WTC11 (cell line): ENCODE data around the gene C1orf35. TPM values are rescaled to one million over a fixed set of nuclear protein-coding genes. Genes with fewer than 3 reads are reported as not detected.

ENCODE experiments used
- ATF1 ChIP-seq: sonication (generic); formaldehyde crosslinking; IDR thresholded peaks from 2 replicates; pipeline ENCODE4 v1.8.1; 2023; ENCODE audit warnings: mild to moderate bottlenecking, moderate library complexity, missing genetic modification reagents
- CDX4 ChIP-seq: fragments of 250-450 bp; sonication (Bioruptor Pico); IDR thresholded peaks from 2 replicates; pipeline ENCODE4 v1.9.0; 2021; ENCODE audit warnings: moderate library complexity, mild to moderate bottlenecking, inconsistent platforms, borderline replicate concordance
- CTCF ChIP-seq: fragments of 200-600 bp; IDR thresholded peaks from 2 replicates; pipeline ENCODE4 v1.8.0; 2022; ENCODE audit warnings: antibody characterized with exemption
- E2F5 ChIP-seq: sonication (generic); formaldehyde crosslinking; IDR thresholded peaks from 2 replicates; pipeline ENCODE4 v1.8.1; 2022; ENCODE audit warnings: mild to moderate bottlenecking, moderate library complexity, missing genetic modification reagents
- ELF4 ChIP-seq: sonication (generic); formaldehyde crosslinking; IDR thresholded peaks from 2 replicates; pipeline ENCODE4 v1.8.1; 2022; ENCODE audit warnings: low read depth, mild to moderate bottlenecking, moderate library complexity, missing genetic modification reagents
- FOXJ3 ChIP-seq: sonication (generic); formaldehyde crosslinking; IDR thresholded peaks from 2 replicates; pipeline ENCODE4 v1.9.0; 2021; ENCODE audit warnings: missing genetic modification reagents, mild to moderate bottlenecking, borderline replicate concordance
- FOXK1 ChIP-seq: sonication (generic); formaldehyde crosslinking; IDR thresholded peaks from 2 replicates; pipeline ENCODE4 v1.8.0; 2022; ENCODE audit warnings: mild to moderate bottlenecking, moderate library complexity, missing genetic modification reagents
- FOXP1 ChIP-seq: sonication (generic); formaldehyde crosslinking; IDR thresholded peaks from 2 replicates; pipeline ENCODE4 v1.8.0; 2022; ENCODE audit warnings: missing genetic modification reagents, mild to moderate bottlenecking, moderate library complexity, borderline replicate concordance
- KAT7 ChIP-seq: sonication (generic); formaldehyde crosslinking; IDR thresholded peaks from 2 replicates; pipeline ENCODE4 v1.8.1; 2023; ENCODE audit warnings: missing genetic modification reagents, mild to moderate bottlenecking, borderline replicate concordance
- MYBL2 ChIP-seq: sonication (generic); formaldehyde crosslinking; IDR thresholded peaks from 2 replicates; pipeline ENCODE4 v1.8.1; 2023; ENCODE audit warnings: mild to moderate bottlenecking, moderate library complexity, missing genetic modification reagents
- NFE2L1 ChIP-seq: sonication (generic); formaldehyde crosslinking; IDR thresholded peaks from 2 replicates; pipeline ENCODE4 v1.8.1; 2023; ENCODE audit warnings: missing genetic modification reagents
- NFYB ChIP-seq: sonication (generic); formaldehyde crosslinking; conservative IDR thresholded peaks from 2 replicates; pipeline ENCODE4 v1.8.0; 2022; ENCODE audit warnings: low read depth, missing genetic modification reagents
- NR2C2 ChIP-seq: sonication (generic); formaldehyde crosslinking; IDR thresholded peaks from 2 replicates; pipeline ENCODE4 v1.8.0; 2022; ENCODE audit warnings: mild to moderate bottlenecking, missing genetic modification reagents
- NR3C1 ChIP-seq: sonication (generic); formaldehyde crosslinking; conservative IDR thresholded peaks from 2 replicates; pipeline ENCODE4 v1.8.1; 2023; ENCODE audit warnings: low read depth, mild to moderate bottlenecking, missing genetic modification reagents
- OVOL2 ChIP-seq: fragments of 250-450 bp; sonication (Bioruptor Pico); IDR thresholded peaks from 2 replicates; pipeline ENCODE4 v1.9.0; 2021; ENCODE audit warnings: mild to moderate bottlenecking, borderline replicate concordance
- PRDM15 ChIP-seq: sonication (generic); formaldehyde crosslinking; IDR thresholded peaks from 2 replicates; pipeline ENCODE4 v1.8.0; 2022; ENCODE audit warnings: missing genetic modification reagents
- PRRX2 ChIP-seq: fragments of 250-450 bp; sonication (Bioruptor Pico); IDR thresholded peaks from 2 replicates; pipeline ENCODE4 v1.8.0; 2021; ENCODE audit warnings: mild to moderate bottlenecking
- RORB ChIP-seq: fragments of 250-450 bp; sonication (Bioruptor Pico); IDR thresholded peaks from 2 replicates; pipeline ENCODE4 v1.9.0; 2021; ENCODE audit warnings: mild to moderate bottlenecking
- TEAD4 ChIP-seq: sonication (generic); formaldehyde crosslinking; IDR thresholded peaks from 2 replicates; pipeline ENCODE4 v1.8.0; 2022; ENCODE audit warnings: mild to moderate bottlenecking, missing genetic modification reagents
- ZBTB43 ChIP-seq: sonication (generic); formaldehyde crosslinking; IDR thresholded peaks from 2 replicates; pipeline ENCODE4 v1.8.1; 2023; ENCODE audit warnings: mild to moderate bottlenecking, missing genetic modification reagents
- ZNF121 ChIP-seq: sonication (generic); formaldehyde crosslinking; IDR thresholded peaks from 2 replicates; pipeline ENCODE4 v1.8.0; 2023; ENCODE audit warnings: missing genetic modification reagents
- ZNF219 ChIP-seq: sonication (generic); formaldehyde crosslinking; IDR thresholded peaks from 2 replicates; pipeline ENCODE4 v1.8.0; 2023; ENCODE audit warnings: missing genetic modification reagents, mild to moderate bottlenecking, borderline replicate concordance
- ZNF263 ChIP-seq: sonication (generic); formaldehyde crosslinking; IDR thresholded peaks from 2 replicates; pipeline ENCODE4 v1.8.1; 2022; ENCODE audit warnings: low read depth, mild to moderate bottlenecking, moderate library complexity, missing genetic modification reagents
- ZNF317 ChIP-seq: sonication (generic); formaldehyde crosslinking; IDR thresholded peaks from 2 replicates; pipeline ENCODE4 v1.8.1; 2023; ENCODE audit warnings: low read depth, mild to moderate bottlenecking, moderate library complexity, missing genetic modification reagents, borderline replicate concordance
- ZNF425 ChIP-seq: fragments of 250-450 bp; sonication (Bioruptor Pico); conservative IDR thresholded peaks from 2 replicates; pipeline ENCODE4 v1.9.0; 2021; ENCODE audit warnings: mild to moderate bottlenecking
- ZSCAN18 ChIP-seq: fragments of 250-450 bp; sonication (Bioruptor Pico); IDR thresholded peaks from 2 replicates; pipeline ENCODE4 v2.1.2; 2022; ENCODE audit warnings: mild to moderate bottlenecking, moderate library complexity
- total RNA-seq: library from RNA; stranded (reverse); gene quantifications from 3 replicates; pipeline ENCODE4 v1.2.3, GENCODE V29; 2021

The C1orf35 gene
- total RNA-seq, 1 experiment from 2014 or later = 33.8 TPM

GRCh38 chr1:228139931-228140723, 37.0 kb upstream of the C1orf35 start, which contains the start of gene GUK1 (continued):
- TF ChIP-seq CDX4 (no peak), MYBL2 (peak; percentile 91), RORB (CRISPR knock-in tag) (no peak), PRDM15 (CRISPR knock-in tag) (no peak), ZNF317 (CRISPR knock-in tag) (0 out of 2 replicates have a peak, but pooled peaks have one; percentile 24), TEAD4 (CRISPR knock-in tag) (no peak), NFYB (CRISPR knock-in tag) (peak; percentile 58), KAT7 (CRISPR knock-in tag) (no peak), ZNF263 (CRISPR knock-in tag) (no peak), OVOL2 (CRISPR knock-in tag) (no peak), PRRX2 (CRISPR knock-in tag) (0 out of 2 replicates have a peak, but pooled peaks have one; percentile 50), NFE2L1 (peak; percentile 70), ATF1 (CRISPR knock-in tag) (no peak), ELF4 (no peak), ZBTB43 (peak; percentile 75), FOXK1 (CRISPR knock-in tag) (peak; percentile 74), NR3C1 (CRISPR knock-in tag) (no peak), ZNF121 (no peak), FOXP1 (CRISPR knock-in tag) (peak; percentile 75), ZNF219 (CRISPR knock-in tag) (no peak), ZNF425 (CRISPR knock-in tag) (no peak), FOXJ3 (no peak), CTCF (no peak), E2F5 (CRISPR knock-in tag) (peak; percentile 75), NR2C2 (CRISPR knock-in tag) (no peak), ZSCAN18 (no peak)
